ENCODE data around the gene IL33.

The IL33 gene

DNA sequence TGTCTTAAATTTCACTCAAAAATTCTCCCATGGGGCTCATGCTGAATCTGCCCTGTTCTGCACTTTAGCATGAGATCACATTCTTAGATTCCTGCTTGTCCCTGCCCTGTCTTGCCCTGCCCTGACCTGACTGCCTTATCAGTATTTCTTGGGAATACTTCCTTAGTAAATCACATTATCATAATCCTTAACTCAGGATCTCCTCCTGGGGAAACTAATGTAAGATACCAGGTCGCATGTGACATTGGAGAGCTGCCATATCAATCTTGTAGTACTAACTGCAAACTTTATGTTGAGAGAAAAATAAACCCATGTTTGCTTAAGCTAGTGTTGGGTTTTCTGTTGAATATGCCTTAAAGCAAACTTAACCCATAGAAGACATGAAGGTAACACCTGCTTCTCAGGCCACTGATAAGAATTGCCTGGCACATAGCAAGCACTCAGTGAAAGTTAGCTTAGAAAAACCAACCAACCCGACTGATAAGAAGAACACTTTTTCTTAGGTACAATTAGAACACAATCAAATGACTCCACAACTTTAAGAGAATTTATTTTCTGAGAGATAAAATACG is 53.3 kb downstream of the IL33 start:
- TF ChIP-seq, protein P1, sequence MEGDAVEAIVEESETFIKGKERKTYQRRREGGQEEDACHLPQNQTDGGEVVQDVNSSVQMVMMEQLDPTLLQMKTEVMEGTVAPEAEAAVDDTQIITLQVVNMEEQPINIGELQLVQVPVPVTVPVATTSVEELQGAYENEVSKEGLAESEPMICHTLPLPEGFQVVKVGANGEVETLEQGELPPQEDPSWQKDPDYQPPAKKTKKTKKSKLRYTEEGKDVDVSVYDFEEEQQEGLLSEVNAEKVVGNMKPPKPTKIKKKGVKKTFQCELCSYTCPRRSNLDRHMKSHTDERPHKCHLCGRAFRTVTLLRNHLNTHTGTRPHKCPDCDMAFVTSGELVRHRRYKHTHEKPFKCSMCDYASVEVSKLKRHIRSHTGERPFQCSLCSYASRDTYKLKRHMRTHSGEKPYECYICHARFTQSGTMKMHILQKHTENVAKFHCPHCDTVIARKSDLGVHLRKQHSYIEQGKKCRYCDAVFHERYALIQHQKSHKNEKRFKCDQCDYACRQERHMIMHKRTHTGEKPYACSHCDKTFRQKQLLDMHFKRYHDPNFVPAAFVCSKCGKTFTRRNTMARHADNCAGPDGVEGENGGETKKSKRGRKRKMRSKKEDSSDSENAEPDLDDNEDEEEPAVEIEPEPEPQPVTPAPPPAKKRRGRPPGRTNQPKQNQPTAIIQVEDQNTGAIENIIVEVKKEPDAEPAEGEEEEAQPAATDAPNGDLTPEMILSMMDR (IDR thresholded peaks at IDR 0.05) = no peak
- H3K9me3 ChIP-seq = no peaks in the 10 kb centered on the region
- H3K27me3 ChIP-seq = no peaks in the 10 kb centered on the region
- H3K36me3 ChIP-seq = no peaks in the 10 kb centered on the region
- no peak overlapping the region for H3K27ac ChIP-seq
- H3K4me1 ChIP-seq (ENCODE audit: control insufficient read depth in 1 of 2, insufficient read depth in 1 of 2, low read depth in 1 of 2, low read length in 1 of 2) = no peaks in the 10 kb centered on the region
- H3K4me3 ChIP-seq (ENCODE audit: low read depth in 1 of 2, low read length in 1 of 2) = no peak overlapping the region

DNA sequence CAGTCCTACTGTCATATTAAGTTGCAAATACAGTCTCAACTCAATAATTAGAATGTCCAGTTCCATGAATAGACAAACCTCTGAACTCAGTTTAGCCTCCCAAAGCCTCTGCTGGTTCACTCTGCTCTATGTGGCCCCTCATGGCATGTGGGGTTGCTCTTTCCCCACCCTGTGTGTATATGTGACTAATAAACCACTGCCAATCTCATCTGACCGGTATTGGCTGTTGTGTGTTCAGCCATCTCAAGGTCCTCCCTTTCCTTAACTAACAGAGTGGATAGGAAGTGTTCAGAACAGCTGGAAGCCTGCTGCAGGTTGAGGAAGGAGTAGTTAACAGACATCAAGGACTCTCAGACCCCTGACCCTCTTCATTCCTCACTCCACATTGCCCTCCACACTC is 55.3 kb downstream of the IL33 start:
- no peaks in the 10 kb centered on the region for H3K4me1 ChIP-seq (ENCODE audit: control insufficient read depth in 1 of 2, insufficient read depth in 1 of 2, low read depth in 1 of 2, low read length in 1 of 2)
- H3K27ac ChIP-seq = no peak overlapping the region
- H3K27me3 ChIP-seq = no peaks in the 10 kb centered on the region
- no peaks in the 10 kb centered on the region for H3K9me3 ChIP-seq
- TF ChIP-seq, protein P1 (IDR thresholded peaks at IDR 0.05) = no peak
- no peak overlapping the region for H3K4me3 ChIP-seq (ENCODE audit: low read depth in 1 of 2, low read length in 1 of 2)
- H3K36me3 ChIP-seq = no peaks in the 10 kb centered on the region

DNA sequence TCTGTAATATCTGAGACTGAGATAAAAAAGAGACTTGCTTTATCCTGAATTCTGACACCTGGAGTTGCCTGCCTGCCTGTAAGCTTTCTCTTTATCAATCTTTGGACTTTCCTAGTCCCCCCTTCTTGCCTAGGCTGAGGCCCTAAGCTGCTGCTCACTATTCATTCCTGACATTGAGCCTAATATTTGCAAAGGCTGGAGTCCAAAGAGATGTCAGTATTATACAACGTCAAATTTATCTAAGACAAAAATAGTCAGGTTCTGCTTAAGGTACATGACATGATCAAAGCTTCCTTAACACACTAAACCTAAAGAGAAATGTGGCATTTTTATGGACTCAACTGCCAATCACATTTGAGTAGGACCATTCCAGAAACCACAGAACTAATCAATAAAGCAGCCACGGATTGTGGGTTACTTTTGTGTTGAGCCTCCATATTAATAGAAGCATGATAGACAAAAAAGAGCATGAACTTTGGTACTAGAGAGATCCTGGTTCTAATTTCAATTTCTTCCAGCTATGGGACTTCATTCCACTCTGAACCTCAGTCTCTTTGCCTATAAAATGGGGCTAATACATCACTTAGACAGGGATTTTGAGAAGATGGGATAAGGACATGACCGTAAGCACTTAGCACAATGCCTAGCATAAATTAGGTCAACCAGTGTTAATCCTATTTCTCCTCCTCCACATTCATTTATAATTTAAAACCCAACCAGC is 56.1 kb downstream of the IL33 start:
- H3K36me3 ChIP-seq = no peaks in the 10 kb centered on the region
- TF ChIP-seq, protein P1 (IDR thresholded peaks at IDR 0.05) = no peak
- no peak overlapping the region for H3K27ac ChIP-seq
- no peak overlapping the region for H3K4me3 ChIP-seq (ENCODE audit: low read depth in 1 of 2, low read length in 1 of 2)
- H3K4me1 ChIP-seq (ENCODE audit: control insufficient read depth in 1 of 2, insufficient read depth in 1 of 2, low read depth in 1 of 2, low read length in 1 of 2) = no peaks in the 10 kb centered on the region
- no peaks in the 10 kb centered on the region for H3K27me3 ChIP-seq
- H3K9me3 ChIP-seq = no peaks in the 10 kb centered on the region

DNA sequence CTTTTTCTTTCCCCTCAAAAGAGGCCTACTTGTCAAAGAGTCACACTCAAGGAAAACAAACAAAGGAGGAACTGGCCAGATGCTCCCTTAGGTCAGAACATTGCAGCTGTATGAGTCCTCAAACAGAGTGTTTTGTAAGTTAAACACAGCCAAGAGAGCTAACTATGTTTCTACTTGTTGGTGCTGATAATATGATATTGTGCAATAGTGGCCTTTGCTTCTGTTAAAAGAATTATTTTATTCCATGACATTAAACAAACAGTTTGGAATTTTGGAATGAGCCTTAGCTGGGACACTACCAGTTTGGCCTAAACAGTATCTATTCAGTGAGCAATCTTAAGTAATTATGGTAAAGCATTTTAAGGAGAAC is 56.6 kb downstream of the IL33 start:
- no peaks in the 10 kb centered on the region for H3K27me3 ChIP-seq
- no peak overlapping the region for H3K27ac ChIP-seq
- no peaks in the 10 kb centered on the region for H3K36me3 ChIP-seq
- H3K4me1 ChIP-seq (ENCODE audit: control insufficient read depth in 1 of 2, insufficient read depth in 1 of 2, low read depth in 1 of 2, low read length in 1 of 2) = no peaks in the 10 kb centered on the region
- H3K4me3 ChIP-seq (ENCODE audit: low read depth in 1 of 2, low read length in 1 of 2) = no peak overlapping the region
- TF ChIP-seq, protein P1 (IDR thresholded peaks at IDR 0.05) = no peak
- H3K9me3 ChIP-seq = no peaks in the 10 kb centered on the region

DNA sequence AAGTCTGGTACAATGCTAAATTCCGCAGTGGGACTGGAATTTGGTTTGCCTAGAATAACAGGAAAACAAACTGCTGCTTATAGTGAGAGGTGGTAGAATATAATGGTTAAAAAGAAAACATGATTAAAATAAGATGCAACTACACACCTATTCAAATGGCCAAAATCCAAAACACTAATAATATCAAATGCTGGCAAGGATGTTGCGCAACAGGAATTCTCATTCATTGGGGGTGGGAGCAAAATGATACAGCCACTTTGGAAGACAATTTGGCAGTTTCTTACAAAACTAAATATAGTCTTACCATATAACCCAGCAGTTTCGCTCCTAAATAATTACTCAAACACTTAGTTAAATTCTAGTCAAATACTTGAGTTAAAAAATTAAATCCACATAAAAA is 61.8 kb downstream of the IL33 start:
- H3K36me3 ChIP-seq = no peaks in the 10 kb centered on the region
- no peaks in the 10 kb centered on the region for H3K9me3 ChIP-seq
- H3K27me3 ChIP-seq = no peaks in the 10 kb centered on the region
- no peaks in the 10 kb centered on the region for H3K4me1 ChIP-seq (ENCODE audit: control insufficient read depth in 1 of 2, insufficient read depth in 1 of 2, low read depth in 1 of 2, low read length in 1 of 2)
- no peak overlapping the region for H3K4me3 ChIP-seq (ENCODE audit: low read depth in 1 of 2, low read length in 1 of 2)
- TF ChIP-seq, protein P1 (IDR thresholded peaks at IDR 0.05) = no peak
- no peak overlapping the region for H3K27ac ChIP-seq

Measured in neutrophil (primary cell).